ENCODE results near the gene SEMA3A. TPM values are rescaled to one million over a fixed set of nuclear protein-coding genes. Genes with fewer than 3 reads are reported as not detected.

SEMA3A gene
- total RNA-seq, 1 donor from 2014 or later: 1.00 TPM

DNA sequence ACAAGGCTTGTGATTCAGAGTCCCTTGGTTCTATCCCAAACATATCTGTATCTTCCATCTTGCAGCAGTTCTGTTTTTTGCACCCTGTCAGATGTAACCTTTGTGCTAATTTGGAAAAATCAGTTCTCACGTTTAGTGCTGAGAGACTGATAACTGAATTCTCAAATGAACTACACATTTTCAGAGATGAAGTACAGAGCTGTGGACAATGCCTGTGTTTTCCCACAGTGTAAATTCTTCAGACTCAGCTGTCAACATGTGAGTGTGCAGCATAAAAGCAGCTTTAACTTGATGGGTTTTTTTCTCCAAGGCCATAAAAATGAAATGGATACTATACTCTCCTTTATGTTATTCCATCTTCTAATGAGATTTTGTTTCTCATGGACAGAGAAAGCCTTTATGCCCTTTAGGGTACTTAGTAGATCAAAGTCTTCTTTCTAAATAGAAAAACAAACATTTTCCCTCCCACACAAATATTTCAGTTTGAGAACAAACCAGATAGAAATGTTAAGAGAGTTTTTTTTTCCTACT lies 150.9 kb downstream of the SEMA3A start:
- intact Hi-C loops (cut with DNase I): no loop called here
- no peak for DNase-seq (ENCODE audit: low spot score)

DNA sequence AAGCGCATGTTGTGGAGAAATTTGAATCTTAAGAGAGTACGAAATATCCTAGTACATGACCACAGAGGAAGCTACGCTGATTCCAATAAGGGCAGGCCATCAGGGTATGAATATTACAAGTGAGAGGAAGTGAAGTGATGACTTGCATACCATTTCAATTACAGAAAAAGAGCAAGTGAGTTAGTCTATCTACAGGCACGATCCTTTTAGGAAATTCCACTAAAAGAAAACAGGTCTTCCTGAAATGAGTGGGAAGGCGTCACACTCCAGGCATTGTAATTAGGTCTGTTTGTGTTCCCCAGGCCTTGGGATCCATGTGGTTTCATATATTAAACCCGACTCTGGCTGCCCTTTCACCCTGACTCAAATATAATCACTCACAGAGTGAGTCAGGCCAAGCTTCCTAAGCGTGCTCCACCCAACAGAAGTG lies 152.5 kb downstream of the SEMA3A start:
- DNase-seq (ENCODE audit: low spot score): no peak
- intact Hi-C loops (cut with DNase I): no loop called here

DNA sequence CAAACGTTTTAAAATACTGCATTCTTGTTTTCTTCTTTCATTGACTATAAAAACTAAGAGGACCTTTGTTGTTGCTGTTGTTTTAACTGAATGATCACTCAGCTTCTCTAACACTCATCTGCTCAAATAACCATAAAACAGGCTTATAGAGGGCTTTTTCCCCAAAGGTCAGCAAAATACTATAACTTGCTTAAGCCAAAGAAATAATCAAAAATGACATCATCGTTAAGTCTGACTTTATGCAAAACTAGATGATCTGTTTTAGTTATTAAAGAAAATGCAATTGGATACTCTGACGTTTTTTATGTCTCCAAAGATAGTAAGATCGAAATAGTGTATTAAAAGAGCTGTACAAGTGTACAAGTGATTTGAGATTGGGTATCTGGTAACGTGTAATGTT lies 152.9 kb downstream of the SEMA3A start:
- intact Hi-C loops (cut with DNase I): no loop called here
- DNase-seq (ENCODE audit: low spot score): no peak

DNA sequence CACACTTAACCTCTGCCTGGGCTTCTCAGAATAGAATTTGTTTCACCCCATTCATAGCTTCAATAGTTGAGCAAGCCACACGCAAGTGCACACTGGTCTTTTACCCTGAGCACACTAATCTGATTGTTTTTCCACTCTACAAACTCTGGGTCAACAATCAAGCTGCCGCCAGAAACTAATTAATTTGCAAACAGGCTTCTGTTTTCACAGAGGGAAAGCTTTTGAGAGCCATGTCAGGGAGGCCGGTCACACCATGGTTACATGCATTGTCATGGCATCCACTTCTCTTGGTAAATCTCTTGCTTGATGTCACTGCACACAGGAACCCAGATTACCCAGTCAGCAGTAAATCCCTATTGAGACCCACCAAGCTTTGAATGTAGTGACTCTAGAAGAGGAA lies 154.2 kb downstream of the SEMA3A start:
- no peak for DNase-seq (ENCODE audit: low spot score)
- intact Hi-C loops (cut with DNase I): no loop called here

DNA sequence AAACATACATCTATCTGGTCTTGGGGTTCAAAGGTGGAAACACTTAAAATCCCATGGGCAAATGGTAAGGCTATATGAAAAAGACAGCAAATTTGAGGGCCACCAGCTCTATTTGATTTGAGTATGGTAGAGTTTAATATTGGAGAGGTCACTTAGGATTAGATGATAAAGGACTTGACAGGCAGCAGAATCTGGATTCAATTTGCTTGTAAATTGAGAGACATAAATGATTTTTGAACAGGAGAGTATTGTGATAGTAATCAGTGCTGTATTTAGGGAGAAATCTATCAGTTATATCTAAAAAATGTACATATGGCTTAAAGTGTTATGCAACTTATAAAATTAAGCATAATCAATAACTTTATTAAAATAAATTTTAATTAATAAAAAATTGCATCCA lies 155.2 kb downstream of the SEMA3A start:
- intact Hi-C loops (cut with DNase I): no loop called here
- no peak for DNase-seq (ENCODE audit: low spot score)

DNA sequence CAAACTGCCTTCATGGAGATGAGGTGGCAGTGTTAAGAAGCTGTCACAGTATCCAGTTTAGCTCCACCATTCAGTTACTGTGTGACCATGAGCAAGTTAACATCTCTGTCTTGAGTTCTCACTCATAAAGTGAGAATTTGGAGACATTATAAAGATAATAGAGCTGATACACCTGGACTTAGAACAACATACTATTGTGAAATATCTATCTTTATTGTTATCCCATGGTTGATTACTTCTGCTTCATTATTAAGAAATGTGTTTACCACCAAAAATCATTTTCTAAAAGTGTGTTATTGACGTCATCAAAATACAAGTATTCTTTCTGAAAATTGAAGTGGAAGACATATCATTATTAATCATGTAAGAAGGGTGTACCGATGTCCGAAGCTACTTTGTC lies 166.9 kb downstream of the SEMA3A start:
- DNase-seq (ENCODE audit: low spot score): no peak
- intact Hi-C loops (cut with DNase I): no loop called here

DNA sequence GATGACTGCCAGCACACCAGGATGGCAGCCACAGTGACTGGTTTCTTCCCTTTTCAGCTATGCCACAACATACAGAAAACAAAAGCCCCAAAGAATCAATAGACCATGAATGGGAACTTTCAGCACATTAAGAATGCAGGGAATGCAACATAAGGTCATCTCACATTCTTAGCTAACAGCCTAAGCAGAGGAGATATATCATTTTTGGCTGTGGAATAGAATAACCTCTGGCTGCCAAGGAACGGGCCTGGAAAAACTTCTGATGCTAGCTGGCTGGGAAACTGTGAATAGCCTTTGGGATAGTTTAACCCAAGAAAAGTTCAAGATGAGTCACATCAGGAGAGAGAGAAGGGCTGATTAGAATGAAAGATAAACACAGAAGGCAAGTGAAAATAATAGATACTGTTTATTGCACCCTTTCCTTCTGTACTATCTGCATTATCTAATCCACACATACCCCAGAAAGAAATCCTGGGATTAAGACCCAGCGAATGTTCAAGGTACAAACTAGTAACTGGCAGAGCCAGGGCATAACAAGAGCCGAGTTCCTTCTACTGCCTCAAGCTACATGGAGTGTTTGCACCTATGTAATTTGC lies 169.2 kb downstream of the SEMA3A start:
- DNase-seq (ENCODE audit: low spot score): no peak
- intact Hi-C loops (cut with DNase I): no loop called here

DNA sequence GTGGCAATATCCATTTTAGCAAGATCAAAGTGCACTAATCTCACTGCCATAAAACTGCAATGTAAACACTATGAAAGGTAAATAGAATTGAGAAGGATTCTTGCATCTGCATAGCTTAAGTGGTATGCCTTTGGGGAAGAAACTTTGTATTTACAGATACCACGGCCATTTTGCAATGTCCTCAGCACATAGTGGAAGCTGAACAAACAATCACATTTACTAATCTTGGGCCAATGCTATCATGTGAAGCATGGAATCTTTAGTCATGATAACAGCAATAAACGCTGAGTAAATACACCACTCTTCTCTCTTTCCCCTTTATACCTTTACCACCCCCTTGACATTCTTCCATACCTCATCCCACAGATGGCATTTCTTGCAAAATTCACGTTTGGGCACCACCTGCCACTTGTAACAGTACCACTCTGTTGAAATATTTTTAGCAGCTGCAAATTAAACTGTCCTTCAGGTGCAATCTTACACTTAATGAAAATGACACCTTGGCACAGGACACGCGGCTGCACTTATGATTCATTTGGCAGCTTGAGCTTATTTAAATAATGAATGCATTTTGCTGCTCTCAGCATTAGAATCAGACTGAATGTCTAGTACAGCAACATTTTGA lies 171.8 kb downstream of the SEMA3A start:
- no peak for DNase-seq (ENCODE audit: low spot score)
- intact Hi-C loops (cut with DNase I): loop anchor here (5.0 kb wide), 1 partner anchor 90 kb away; no protein-coding TSS in a partner anchor

DNA sequence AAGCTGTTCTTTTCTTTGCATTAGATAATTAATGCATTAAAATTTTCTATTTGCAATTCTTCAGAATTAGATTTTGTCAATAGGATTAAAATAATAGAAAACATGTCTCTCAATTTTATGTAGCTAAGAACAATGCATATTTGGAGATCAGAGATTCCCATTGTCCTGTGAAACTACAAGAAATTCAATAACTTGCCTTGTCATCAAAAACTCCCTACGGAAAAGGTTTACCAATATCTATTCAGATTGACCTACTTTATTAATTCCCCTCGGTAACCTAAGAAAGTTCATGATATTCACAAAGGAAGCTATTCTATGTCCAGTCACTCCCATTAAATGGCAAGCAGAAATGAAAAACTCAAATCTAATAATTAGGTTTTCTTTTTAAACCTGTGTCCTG lies 172.6 kb downstream of the SEMA3A start:
- intact Hi-C loops (cut with DNase I): loop anchor here (5.0 kb wide), 1 partner anchor 90 kb away; no protein-coding TSS in a partner anchor
- DNase-seq (ENCODE audit: low spot score): no peak

DNA sequence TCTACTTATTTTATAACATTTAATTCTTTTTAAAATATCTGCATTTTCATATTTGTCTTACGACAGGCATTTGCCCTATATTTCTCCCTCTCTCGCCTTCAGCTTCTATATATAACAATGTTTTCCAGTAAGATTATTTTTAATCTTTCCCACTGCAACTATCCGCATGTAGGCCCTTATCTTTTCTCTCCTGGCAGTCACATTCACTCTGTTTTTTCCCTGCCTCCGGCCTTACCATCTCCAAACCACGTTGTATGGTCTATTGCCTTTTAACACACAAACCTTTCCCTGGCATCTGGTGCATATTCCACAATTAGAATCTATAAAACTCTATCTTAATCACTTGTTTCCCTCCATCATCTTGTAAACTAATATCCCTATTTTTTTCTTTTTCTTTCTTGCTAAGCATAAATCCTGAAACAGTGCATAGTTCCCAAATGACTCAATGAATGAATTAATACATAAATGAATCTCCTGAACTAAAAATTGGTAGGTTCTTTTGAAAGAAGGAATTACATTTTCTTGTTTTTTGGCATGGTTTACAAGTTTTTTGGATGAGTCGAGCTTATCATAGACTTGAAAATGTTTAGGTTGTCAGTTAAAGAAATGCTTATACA lies 173.2 kb downstream of the SEMA3A start:
- no peak for DNase-seq (ENCODE audit: low spot score)
- intact Hi-C loops (cut with DNase I): loop anchor here (5.0 kb wide), 1 partner anchor 91 kb away; no protein-coding TSS in a partner anchor

DNA sequence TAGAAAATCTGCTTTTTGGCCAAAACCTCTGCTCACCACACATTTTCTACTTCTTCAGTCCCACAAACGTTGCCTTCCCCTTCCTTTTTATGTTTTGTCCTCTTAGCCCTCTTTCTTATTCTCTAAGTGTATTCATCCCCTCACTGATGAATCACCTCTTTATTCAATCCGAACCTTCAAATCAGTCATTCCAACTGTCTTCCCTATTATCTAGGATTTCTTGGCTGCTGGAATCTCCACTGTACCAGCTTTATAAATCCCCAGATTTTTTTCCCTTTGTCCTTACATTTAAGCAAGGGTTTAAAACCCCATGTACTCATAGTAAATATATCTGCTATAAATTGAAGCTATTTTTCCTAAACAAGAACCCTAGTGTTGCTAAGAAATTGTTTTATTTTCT lies 176.9 kb downstream of the SEMA3A start:
- DNase-seq (ENCODE audit: low spot score): no peak
- intact Hi-C loops (cut with DNase I): no loop called here

DNA sequence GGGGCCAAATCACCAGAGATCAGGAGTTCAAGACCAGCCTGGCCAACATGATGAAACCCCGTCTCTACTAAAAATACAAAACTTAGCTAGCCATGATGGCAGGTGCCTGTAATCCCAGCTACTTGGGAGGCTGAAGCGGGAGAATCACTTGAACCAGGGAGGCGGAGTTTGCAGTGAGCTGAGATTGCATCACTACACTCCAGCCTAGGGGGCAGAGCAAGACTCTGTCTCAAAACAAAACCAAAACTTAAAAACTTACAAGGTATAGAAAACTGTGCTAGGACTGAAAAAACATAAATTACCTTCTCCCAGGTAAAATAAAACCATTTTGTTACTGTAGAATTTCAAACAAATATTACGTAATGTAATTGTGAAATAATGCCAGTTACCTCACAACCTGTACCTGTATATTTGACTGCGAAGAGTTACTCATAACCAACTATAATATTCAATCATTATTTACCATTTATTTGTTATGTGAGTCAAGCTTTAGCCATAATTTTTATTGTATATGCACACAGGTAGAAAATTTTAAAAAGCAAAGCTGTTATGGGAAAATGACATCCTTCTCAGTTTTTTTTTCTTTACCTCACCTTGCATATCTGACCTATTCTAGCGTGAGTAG lies 180.9 kb downstream of the SEMA3A start:
- intact Hi-C loops (cut with DNase I): no loop called here
- DNase-seq (ENCODE audit: low spot score): no peak

DNA sequence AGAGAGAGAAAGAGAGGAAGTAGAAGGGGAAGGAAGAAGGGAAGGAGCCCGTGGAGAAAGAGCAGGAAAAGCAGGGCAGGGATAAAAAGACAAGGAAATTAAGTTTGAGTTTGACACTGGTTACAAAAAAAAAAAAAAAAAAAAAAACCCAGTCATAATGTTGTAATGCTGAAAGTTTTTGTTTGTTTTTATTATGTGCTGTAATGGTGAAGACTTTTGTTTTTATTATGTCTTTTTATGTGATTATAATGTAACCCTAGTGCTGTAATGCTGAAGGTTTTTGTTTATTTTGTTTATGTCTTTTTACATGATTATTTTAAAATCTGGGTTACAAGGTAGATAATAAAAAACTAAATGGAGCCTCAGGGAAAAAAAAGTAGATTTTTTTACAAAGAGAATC lies 184.8 kb downstream of the SEMA3A start:
- DNase-seq (ENCODE audit: low spot score): no peak
- intact Hi-C loops (cut with DNase I): no loop called here

DNA sequence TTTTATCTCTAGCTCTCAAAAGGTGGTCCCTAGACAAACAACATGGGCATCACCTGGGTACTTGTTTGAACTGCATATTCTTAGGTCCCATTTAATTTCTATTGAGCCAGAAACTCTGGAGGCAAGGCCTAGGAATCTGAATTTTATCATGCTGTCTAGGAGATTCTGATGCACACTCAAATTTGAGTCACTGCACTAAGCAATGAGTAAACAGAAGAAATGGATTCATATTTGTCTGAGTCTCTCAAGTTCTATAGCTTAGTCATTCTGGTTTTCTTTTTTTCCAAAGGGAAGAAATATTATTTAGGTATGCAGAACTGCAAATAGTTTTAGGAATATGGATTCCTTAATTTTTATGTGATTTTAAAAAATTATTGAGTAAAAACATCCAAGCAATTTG lies 185.5 kb downstream of the SEMA3A start:
- DNase-seq (ENCODE audit: low spot score): no peak
- intact Hi-C loops (cut with DNase I): no loop called here

DNA sequence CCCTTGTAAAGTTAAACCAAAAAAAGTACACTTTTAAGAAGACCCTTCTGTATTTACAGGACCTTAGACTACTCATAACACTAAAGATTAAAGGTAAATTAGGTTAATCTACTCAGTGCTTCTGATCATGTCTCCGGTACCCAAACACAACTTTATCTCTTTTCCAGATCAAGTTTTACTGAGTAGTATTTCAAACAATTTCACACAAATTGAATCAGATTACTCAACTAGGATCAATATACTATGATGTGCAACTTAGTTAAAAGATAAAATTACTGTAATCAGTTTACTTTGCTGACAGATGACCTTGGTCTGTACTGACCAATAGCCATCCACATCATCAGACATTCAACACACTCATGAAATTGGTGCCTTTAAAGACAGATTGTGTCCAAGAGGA lies 191.4 kb downstream of the SEMA3A start:
- intact Hi-C loops (cut with DNase I): no loop called here
- no peak for DNase-seq (ENCODE audit: low spot score)

DNA sequence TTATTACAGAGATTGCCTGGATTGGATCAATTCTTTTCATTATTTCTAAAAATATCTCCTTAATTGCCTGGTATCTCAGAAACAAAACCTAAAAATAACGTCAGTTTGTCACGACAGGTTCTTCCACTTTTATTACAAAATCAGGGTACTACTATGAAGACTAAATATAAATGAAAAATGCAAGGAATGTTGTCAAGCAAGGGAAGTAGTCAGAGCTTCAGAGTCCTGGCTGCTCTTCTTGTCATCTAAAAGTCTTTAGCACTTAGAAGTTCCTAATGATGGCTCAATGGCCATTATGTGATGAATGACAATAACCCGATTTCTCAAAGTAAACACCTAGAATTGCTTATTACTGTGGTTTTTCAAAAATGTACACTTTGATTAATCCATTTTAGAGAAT lies 192.2 kb downstream of the SEMA3A start:
- DNase-seq (ENCODE audit: low spot score): no peak
- intact Hi-C loops (cut with DNase I): no loop called here

DNA sequence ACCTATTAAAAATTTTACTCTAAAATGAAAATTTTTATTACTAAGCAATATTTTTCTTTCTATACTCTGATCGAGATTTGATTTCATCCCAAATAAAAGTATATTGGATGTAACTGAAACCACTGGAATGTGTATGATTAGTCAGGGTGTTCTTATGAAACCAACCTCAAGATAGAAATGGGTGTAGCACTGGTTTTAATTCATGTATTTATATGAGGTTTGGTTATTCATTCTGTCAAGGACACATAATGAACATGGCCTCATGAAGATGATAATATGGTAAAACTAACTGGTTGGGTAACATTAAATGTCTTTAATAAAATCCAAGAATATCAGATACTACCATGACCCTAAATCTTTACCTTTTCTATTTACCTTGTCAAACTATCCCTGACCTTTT lies 197.7 kb downstream of the SEMA3A start:
- intact Hi-C loops (cut with DNase I): no loop called here
- no peak for DNase-seq (ENCODE audit: low spot score)

DNA sequence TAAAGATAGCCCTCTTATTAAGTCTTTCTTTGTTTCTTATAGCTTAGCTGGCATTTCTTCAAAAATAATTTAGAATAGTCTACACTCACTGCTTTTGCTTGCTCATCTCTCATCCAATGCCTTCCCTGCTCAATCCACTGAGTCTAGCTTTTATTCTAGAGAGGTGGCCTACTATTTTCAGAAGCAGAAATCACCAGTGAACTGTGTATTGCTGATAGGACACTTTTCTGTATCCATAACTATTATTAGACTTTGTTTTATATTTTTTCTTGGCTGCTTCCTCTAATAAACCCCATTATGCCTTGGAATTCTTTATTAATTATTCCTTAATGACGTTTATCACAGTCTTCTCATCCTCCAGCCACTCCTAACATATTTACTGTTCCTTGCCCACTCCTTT lies 206.8 kb downstream of the SEMA3A start:
- no peak for DNase-seq (ENCODE audit: low spot score)
- intact Hi-C loops (cut with DNase I): no loop called here

DNA sequence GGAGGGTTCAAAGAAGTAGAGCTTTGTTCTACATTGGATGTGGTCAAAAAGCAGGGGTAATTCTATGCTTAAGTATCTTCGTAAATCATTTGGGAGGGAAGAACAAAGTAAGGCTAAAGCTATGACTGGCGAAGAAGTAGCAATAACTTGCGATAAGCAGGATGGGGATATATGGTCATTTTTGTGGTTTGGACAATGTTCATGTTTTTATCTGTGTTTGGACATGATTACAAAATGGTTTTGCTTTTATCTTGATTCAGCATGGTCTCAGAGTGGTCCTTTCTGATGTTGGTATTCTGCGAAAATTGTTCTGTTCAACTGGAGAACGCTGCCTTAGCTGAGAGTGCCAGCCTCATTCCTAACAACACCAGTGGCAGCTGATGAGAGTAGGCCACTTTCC lies 208.8 kb downstream of the SEMA3A start:
- DNase-seq (ENCODE audit: low spot score): no peak
- intact Hi-C loops (cut with DNase I): no loop called here

DNA sequence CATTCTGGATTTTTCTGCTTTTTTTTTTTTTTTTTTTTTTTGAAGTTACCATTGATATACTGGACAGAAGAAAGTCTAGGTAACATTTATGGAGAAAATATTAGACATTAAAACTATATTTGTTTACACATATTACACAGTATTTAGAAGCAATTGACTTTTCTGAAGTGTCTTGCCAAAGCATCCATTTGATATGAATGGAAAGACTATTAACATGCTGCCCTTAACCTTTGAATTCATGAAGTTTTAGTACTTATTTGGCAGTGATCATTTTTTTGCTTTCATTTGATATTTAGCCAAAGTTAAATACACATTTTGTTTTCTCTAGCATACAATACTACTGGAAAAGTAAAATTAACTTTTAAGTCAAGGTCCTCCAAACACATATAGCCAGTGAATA lies 210.0 kb downstream of the SEMA3A start:
- intact Hi-C loops (cut with DNase I): no loop called here
- no peak for DNase-seq (ENCODE audit: low spot score)

DNA sequence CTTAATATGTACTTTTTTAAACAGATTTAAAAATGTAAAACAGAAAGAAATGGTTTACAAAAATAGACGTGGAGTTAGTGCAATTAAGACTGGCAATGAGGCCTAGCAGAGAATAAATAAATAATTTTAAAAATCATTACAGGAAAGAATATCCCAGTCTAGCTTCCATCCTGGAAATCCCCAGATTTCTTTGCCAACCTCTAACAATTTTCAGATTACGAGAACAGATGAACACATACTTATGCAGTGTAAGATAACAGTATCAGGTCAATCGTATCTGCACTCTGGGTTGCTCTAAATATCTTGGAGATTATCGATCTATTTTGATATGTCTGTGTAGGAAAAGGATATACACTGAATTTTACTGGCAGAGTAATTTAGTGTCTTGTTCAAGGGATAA lies 210.5 kb downstream of the SEMA3A start:
- DNase-seq (ENCODE audit: low spot score): no peak
- intact Hi-C loops (cut with DNase I): no loop called here

Data from cardiac septum (tissue), 1 donor.